HEK293T (cell line): ENCODE results near the gene REXO1.
A peak's percentile ranks its signal among the peaks of the same experiment; 100 is the strongest.

Source experiments
- CTCF ChIA-PET: fragments of 350-600 bp; formaldehyde crosslinking; extraction: SDS; loops from one replicate; lab custom pipeline; 2021; ENCODE audit warnings: antibody characterized with exemption, inconsistent platforms; lab: Yijun Ruan, JAX
- POLR2A ChIA-PET: fragments of 350-600 bp; formaldehyde crosslinking; extraction: SDS; loops from one replicate; lab custom pipeline; 2020; ENCODE audit warnings: antibody characterized with exemption, inconsistent platforms; lab: Yijun Ruan, JAX
- DNase-seq: peaks from one replicate; pipeline ENCODE4 v3.0.0; 2012; ENCODE audit warnings: mixed read lengths; ENCODE audit errors: extremely low spot score
- ARNT ChIP-seq: fragments of 450-650 bp; IDR thresholded peaks from 2 replicates; pipeline ENCODE4 v1.6.1; 2017; ENCODE audit warnings: mild to moderate bottlenecking
- BHLHE40 ChIP-seq: fragments of 450-650 bp; IDR thresholded peaks from 2 replicates; pipeline ENCODE4 v1.6.1; 2016; ENCODE audit warnings: mild to moderate bottlenecking, moderate library complexity, borderline replicate concordance
- CTBP1 ChIP-seq: fragments of 450-650 bp; IDR thresholded peaks from 2 replicates; pipeline ENCODE4 v1.6.1; 2016; ENCODE audit warnings: borderline replicate concordance
- ELF4 ChIP-seq: fragments of 450-650 bp; IDR thresholded peaks from 2 replicates; pipeline ENCODE4 v1.6.1; 2017; ENCODE audit warnings: antibody characterized with exemption
- FOXA1 ChIP-seq: fragments of 450-650 bp; IDR thresholded peaks from 2 replicates; pipeline ENCODE4 v1.6.1; 2016; ENCODE audit warnings: mild to moderate bottlenecking
- FOXK2 ChIP-seq: fragments of 450-650 bp; IDR thresholded peaks from 2 replicates; pipeline ENCODE4 v1.6.1; 2016; ENCODE audit warnings: mild to moderate bottlenecking
- FOXM1 ChIP-seq: fragments of 450-650 bp; IDR thresholded peaks from 2 replicates; pipeline ENCODE4 v1.6.1; 2017; ENCODE audit warnings: mild to moderate bottlenecking, borderline replicate concordance
- HDGF ChIP-seq: fragments of 450-650 bp; IDR thresholded peaks from 2 replicates; pipeline ENCODE4 v1.6.1; 2017; ENCODE audit warnings: antibody characterized with exemption, borderline replicate concordance
- L3MBTL2 ChIP-seq: fragments of 450-650 bp; conservative IDR thresholded peaks from 2 replicates; pipeline ENCODE4 v1.6.1; 2016; ENCODE audit warnings: mild to moderate bottlenecking
- LEF1 ChIP-seq: fragments of 450-650 bp; IDR thresholded peaks from 2 replicates; pipeline ENCODE4 v1.6.1; 2017; ENCODE audit warnings: mild to moderate bottlenecking, borderline replicate concordance
- NFRKB ChIP-seq: fragments of 450-650 bp; IDR thresholded peaks from 2 replicates; pipeline ENCODE4 v1.6.1; 2016; ENCODE audit warnings: mild to moderate bottlenecking, moderate library complexity
- PKNOX1 ChIP-seq: fragments of 450-650 bp; IDR thresholded peaks from 2 replicates; pipeline ENCODE4 v1.6.1; 2016
- SP1 ChIP-seq: fragments of 450-650 bp; IDR thresholded peaks from 2 replicates; pipeline ENCODE4 v1.6.1; 2017
- SUZ12 ChIP-seq: fragments of 450-650 bp; IDR thresholded peaks from 2 replicates; pipeline ENCODE4 v1.6.1; 2016; ENCODE audit warnings: mild to moderate bottlenecking
- TARDBP ChIP-seq: fragments of 450-650 bp; IDR thresholded peaks from 2 replicates; pipeline ENCODE4 v1.6.1; 2016
- ZNF384 ChIP-seq: fragments of 450-650 bp; IDR thresholded peaks from 2 replicates; pipeline ENCODE4 v1.6.1; 2016

REXO1 gene

GRCh38 chr19:1855828-1856255, 7.6 kb upstream of the REXO1 start:
- no peak for TF ChIP-seq ARNT
- TF ChIP-seq CTBP1 = no peak
- TF ChIP-seq FOXK2 = no peak
- TF ChIP-seq HDGF = no peak
- no peak for TF ChIP-seq LEF1
- TF ChIP-seq FOXA1 = no peak
- no peak for TF ChIP-seq ZNF384
- no peak for TF ChIP-seq SUZ12
- TF ChIP-seq BHLHE40 = no peak
- TF ChIP-seq FOXM1 = no peak
- TF ChIP-seq TARDBP = no peak
- TF ChIP-seq L3MBTL2 = no peak
- no peak for TF ChIP-seq SP1
- TF ChIP-seq NFRKB = no peak
- TF ChIP-seq PKNOX1 = no peak
- TF ChIP-seq ELF4 = no peak
- ChIA-PET POLR2A (interaction anchor here (1.2 kb wide), 1 partner anchor 19 kb away, joined by 3 read pairs; no protein-coding TSS in a partner anchor), CTCF (interaction anchor here (1.4 kb wide), 1 partner anchor 18 kb away, joined by 8 read pairs; no protein-coding TSS in a partner anchor)
- DNase-seq = no peak

GRCh38 chr19:1855040-1855827, 7.0 kb upstream of the REXO1 start:
- POLR2A ChIA-PET = interaction anchor here (1.2 kb wide), 1 partner anchor 20 kb away, joined by 3 read pairs; no protein-coding TSS in a partner anchor
- CTCF ChIA-PET = interaction anchor here (1.4 kb wide), 1 partner anchor 17 kb away, joined by 8 read pairs; no protein-coding TSS in a partner anchor
- peak; percentile 75 for DNase-seq
- TF ChIP-seq SP1 (no peak), HDGF (no peak), PKNOX1 (no peak), SUZ12 (no peak), ARNT (no peak), FOXK2 (no peak), NFRKB (no peak), FOXM1 (no peak)

- CTCF ChIA-PET = interaction anchor here (1.4 kb wide), 1 partner anchor 17 kb away, joined by 8 read pairs; no protein-coding TSS in a partner anchor
- DNase-seq = no peak
- POLR2A ChIA-PET = interaction anchor here (1.2 kb wide), 1 partner anchor 20 kb away, joined by 3 read pairs; no protein-coding TSS in a partner anchor
These were observed 6.3 kb upstream of the REXO1 start for GRCh38 chr19:1854542-1855039.

GRCh38 chr19:1854039-1854541, 5.8 kb upstream of the REXO1 start:
- POLR2A ChIA-PET = no interaction called here
- no peak for DNase-seq
- CTCF ChIA-PET = interaction anchor here (0.6 to 1.4 kb wide), 3 partner anchors 16 to 28 kb away, joined by 3 to 8 read pairs (median 3); no protein-coding TSS in a partner anchor
- TF ChIP-seq ARNT (no peak), TARDBP (no peak), CTBP1 (no peak), FOXK2 (no peak), PKNOX1 (no peak), SUZ12 (no peak), HDGF (no peak), LEF1 (no peak)

More at GRCh38 chr19:1854542-1855039, 6.3 kb upstream of the REXO1 start:
- TF ChIP-seq NFRKB (no peak), CTBP1 (no peak), LEF1 (no peak), ELF4 (no peak), TARDBP (no peak), FOXK2 (no peak), ARNT (no peak), FOXM1 (no peak), BHLHE40 (no peak), L3MBTL2 (no peak), PKNOX1 (no peak), ZNF384 (no peak), FOXA1 (no peak)
